GM18526 (cell line): Measurements from ENCODE around the gene TMEM266.

Experiments
- POLR2A ChIP-seq: IDR thresholded peaks from 3 replicates; pipeline ENCODE4 v1.6.1; 2011; ENCODE audit not compliant: insufficient read length; ENCODE audit errors: extremely low read depth

Gene TMEM266

GRCh38 chr15:76191539-76192244, 131.9 kb downstream of the TMEM266 start:
- no peak for TF ChIP-seq POLR2A

- no peak for TF ChIP-seq POLR2A
These were observed 132.9 kb downstream of the TMEM266 start for GRCh38 chr15:76192715-76193114.

- no peak for TF ChIP-seq POLR2A
These were observed 134.1 kb downstream of the TMEM266 start for GRCh38 chr15:76193934-76194333.

GRCh38 chr15:76195506-76196268, 135.9 kb downstream of the TMEM266 start:
- TF ChIP-seq POLR2A, result no peak

GRCh38 chr15:76196269-76197231, 136.8 kb downstream of the TMEM266 start:
- TF ChIP-seq POLR2A, result no peak

GRCh38 chr15:76197703-76198455, 138.1 kb downstream of the TMEM266 start:
- no peak for TF ChIP-seq POLR2A

GRCh38 chr15:76198456-76199105, 138.8 kb downstream of the TMEM266 start:
- TF ChIP-seq POLR2A, result no peak

GRCh38 chr15:76199106-76200082, 139.6 kb downstream of the TMEM266 start:
- TF ChIP-seq POLR2A, result no peak

GRCh38 chr15:76200083-76200465, 140.3 kb downstream of the TMEM266 start:
- TF ChIP-seq POLR2A, result no peak

- TF ChIP-seq POLR2A, result no peak
These were observed 140.9 kb downstream of the TMEM266 start for GRCh38 chr15:76200641-76201105.

GRCh38 chr15:76201536-76202255, 141.9 kb downstream of the TMEM266 start:
- TF ChIP-seq POLR2A, result no peak

- TF ChIP-seq POLR2A, result no peak
These were observed 143.7 kb downstream of the TMEM266 start for GRCh38 chr15:76203346-76204108.
